Muscle layer of colon (tissue), 2 donors: ENCODE results near the gene LMX1B.
"Not testable (repeated sequence)": the region's sequence is repeated elsewhere in the genome, so short reads cannot be mapped to it uniquely, and the experiment has no call there.

Experiments used
- H3K27ac ChIP-seq: one replicate; pipeline ENCODE4 v1.7.0; 2013; ENCODE audit warnings: low read depth, mild to moderate bottlenecking, low read length, moderate library complexity
- H3K27me3 ChIP-seq, 2 donors: one replicate each; pipeline ENCODE4 v1.7.0; 2013; ENCODE audit warnings: low read length in 2 of 2, mild to moderate bottlenecking in 2 of 2; ENCODE audit not compliant: insufficient read depth in 2 of 2, control insufficient read depth in 1 of 2
- H3K36me3 ChIP-seq: one replicate; pipeline ENCODE4 v1.7.0; 2013; ENCODE audit warnings: mild to moderate bottlenecking, low read length; ENCODE audit not compliant: insufficient read depth
- H3K4me1 ChIP-seq: one replicate; pipeline ENCODE4 v1.7.0; 2013; ENCODE audit warnings: mild to moderate bottlenecking, low read length; ENCODE audit not compliant: insufficient read depth
- H3K4me3 ChIP-seq, 2 donors: one replicate each; pipeline ENCODE4 v1.7.0; 2013; ENCODE audit warnings: low read length in 2 of 2, low read depth in 1 of 2, mild to moderate bottlenecking in 1 of 2, moderate library complexity in 1 of 2
- H3K9ac ChIP-seq: one replicate; pipeline ENCODE4 v1.7.0; 2013; ENCODE audit warnings: low read length
- H3K9me3 ChIP-seq: one replicate; pipeline ENCODE4 v1.7.0; 2013; ENCODE audit warnings: mild to moderate bottlenecking, low read length
- donor health status: abdominal sarcoma.
- donor health status: Adenocarcinoma of cecum.

LMX1B gene

DNA sequence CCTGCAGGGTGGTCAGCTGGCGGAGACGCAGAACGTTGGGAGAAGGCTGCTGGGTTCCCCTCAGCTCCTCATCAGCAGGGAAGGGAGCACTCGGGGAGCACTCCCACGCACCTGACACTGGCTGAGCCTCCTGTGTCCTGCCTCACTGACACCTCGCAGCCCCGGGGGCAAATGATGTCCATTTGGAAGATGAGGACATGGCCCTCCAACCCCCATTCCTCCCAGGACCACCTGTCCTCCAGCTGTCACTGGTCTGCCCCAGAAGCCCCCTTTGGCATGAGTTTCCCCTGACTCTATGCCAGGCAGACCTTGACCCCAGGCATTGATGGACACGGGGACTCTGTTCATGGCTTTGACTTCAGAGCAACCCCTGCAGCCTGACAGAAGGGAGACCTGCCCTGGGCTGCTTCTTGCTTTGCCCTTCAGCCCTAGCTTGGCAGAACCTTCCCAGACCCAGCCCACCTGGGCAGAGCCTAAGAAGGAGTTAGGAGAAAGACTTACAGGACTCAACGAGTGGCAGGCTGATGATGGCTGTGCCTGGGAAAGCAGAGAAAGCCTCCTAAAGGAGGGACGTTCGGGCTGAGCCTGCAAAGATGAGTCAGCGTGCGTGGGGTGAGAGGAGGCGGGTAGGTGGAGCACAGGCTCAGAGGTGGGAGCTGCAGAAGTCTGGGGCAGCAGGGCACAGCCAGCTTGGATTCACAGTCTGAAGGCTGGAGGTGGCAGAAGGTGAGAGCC lies 90.6 kb downstream of the LMX1B start:
- H3K36me3 ChIP-seq, result no peaks in the 10 kb centered on the region

DNA sequence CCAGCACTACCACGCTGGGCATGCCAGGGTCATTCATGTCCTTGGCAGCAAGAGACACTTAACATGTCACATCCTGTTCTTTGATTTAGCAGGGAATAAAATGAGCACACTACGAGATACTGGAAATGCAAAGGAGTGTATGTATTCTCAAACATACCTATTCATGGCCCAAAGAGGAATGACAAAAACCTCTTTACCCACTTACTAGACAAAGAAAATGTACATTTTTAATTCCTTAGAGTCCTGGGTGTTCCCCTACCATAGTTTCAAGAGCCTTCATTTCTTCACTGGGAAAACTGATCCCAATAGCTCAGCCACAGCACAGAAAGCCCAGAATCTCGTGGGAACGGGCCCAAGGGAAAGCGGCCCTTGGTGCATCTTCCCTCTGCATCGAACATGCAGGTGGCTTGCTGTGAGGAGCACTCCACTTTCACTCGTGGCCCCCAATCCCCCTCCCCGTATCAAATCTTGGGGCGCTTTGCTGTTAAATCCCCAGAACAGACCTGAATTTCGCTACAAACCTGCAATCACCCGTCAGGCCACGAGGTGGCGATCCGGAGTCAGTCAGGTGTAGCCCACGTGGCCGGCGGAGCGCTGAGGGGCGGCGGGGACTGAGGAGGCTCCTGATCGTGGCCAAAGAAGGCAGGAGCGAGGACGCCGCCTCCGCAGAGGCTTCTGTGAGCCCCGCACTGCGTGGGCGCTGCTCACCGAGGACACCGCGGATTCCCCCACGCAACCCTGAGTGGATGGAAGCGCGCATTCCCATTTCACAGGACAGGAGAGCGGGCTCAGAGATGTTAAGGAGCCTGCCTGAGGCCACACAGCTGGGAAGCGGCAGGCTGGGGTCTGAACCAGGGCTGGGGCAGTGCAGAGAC lies 91.4 kb downstream of the LMX1B start:
- Histone ChIP-seq H3K4me3 (peak overlapping the region; percentile 34 to 68), H3K9ac (no peak overlapping the region), H3K27me3 (peaks cover 18 to 32% of the 10 kb centered on the region in 2 donors), H3K27ac (no peak overlapping the region), H3K4me1 (no peaks in the 10 kb centered on the region), H3K9me3 (no peaks in the 10 kb centered on the region), H3K36me3 (no peaks in the 10 kb centered on the region)

More for the DNA sequence above, 90.6 kb downstream of the LMX1B start:
- no peaks in the 10 kb centered on the region for H3K9me3 ChIP-seq
- H3K9ac ChIP-seq, result no peak overlapping the region
- H3K27me3 ChIP-seq, result peaks cover 18 to 36% of the 10 kb centered on the region in 2 donors
- H3K4me1 ChIP-seq, result no peaks in the 10 kb centered on the region
- H3K4me3 ChIP-seq, result no peak overlapping the region
- no peak overlapping the region for H3K27ac ChIP-seq

DNA sequence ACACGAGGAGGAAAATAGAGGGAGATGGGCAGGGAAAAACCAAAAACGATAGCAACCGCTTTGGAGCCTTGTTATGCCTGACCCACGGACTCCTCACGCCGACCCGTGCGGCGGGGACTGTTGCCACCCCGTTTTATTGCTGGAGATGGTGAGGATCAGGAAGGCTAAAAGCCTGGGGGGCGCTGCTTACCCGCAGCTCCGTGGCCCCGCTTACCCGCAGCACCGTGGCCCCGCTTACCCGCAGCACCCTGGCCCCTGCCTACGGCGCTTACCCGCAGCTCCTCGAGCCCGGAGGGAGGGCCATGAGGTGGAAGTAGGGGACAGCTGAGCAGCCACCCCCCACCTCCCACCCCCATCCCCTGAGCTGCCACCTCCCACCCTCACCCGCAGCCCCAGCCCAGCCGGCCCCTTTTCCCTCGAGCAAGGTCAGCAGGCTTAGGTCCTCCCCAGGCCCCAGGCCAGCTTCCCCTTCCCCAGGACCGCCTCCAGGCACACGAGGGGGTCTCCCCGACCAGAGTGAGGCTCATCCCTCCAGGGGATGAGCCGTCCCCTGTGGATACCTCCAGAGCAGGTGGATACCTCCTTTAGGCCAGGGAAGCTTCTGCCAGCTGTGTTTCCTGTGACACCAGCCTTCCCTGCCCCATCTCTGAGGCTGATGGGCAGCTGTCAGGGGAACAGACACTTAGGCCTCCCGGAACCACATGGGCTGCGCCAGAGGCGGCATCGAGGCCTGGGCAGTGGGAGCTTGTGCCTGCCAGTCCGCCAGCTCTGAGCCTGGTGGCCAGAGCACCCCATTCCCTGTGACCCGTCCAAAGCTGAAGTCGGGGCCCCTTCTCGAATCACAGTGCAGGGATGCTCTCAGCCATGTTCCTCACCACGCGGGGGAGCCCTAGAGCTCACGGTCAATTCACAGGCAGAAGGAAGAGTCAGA lies 92.3 kb downstream of the LMX1B start:
- H3K4me1 ChIP-seq, result no peaks in the 10 kb centered on the region
- H3K9me3 ChIP-seq, result no peaks in the 10 kb centered on the region
- H3K9ac ChIP-seq, result no peak overlapping the region
- peak overlapping the region; percentile 34 to 68 for H3K4me3 ChIP-seq
- H3K27ac ChIP-seq, result no peak overlapping the region
- peaks cover 18 to 32% of the 10 kb centered on the region in 2 donors for H3K27me3 ChIP-seq
- H3K36me3 ChIP-seq, result no peaks in the 10 kb centered on the region

DNA sequence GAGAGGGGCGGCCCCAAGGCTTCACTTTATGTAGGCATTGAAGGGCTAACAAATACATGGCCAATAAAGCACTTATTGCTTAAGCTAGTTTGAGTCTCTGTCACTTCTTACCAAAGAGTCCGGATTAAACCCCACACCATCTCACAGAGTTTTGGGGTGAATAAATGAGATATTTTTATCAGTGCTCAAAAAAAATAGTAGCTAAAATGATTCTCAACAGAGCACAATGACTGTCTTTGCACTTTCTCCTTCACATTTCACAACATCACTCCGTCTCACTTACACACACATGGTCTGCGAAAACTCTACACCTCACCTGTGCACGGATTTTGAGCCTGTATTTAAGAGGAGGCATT lies 92.9 kb downstream of the LMX1B start:
- H3K36me3 ChIP-seq, result no peaks in the 10 kb centered on the region
- H3K27me3 ChIP-seq, result peaks cover 18 to 32% of the 10 kb centered on the region in 2 donors
- H3K27ac ChIP-seq, result no peak overlapping the region
- no peak overlapping the region for H3K4me3 ChIP-seq
- no peak overlapping the region for H3K9ac ChIP-seq
- H3K9me3 ChIP-seq, result no peaks in the 10 kb centered on the region
- H3K4me1 ChIP-seq, result no peaks in the 10 kb centered on the region

DNA sequence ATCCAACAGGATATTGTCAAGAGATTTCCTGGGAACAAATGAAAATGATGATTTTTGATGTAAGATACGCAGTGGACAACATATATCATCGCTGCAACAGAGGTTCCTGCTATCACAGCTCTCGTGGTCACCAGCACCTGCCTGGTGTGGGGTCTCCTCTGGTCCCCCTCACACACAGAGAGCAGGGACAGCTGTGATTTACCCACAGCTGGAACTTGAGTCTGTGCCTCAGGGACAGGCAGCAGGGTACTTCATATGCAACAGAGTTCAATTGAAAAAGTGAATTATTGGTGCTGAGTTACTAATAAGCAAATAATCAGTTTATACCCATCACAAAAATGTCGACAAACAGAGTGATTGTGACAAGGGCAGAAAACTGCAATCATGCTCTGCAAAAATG lies 93.4 kb downstream of the LMX1B start:
- Histone ChIP-seq H3K4me1 (no peaks in the 10 kb centered on the region), H3K27ac (no peak overlapping the region), H3K36me3 (no peaks in the 10 kb centered on the region), H3K9me3 (no peaks in the 10 kb centered on the region), H3K27me3 (peaks cover 18 to 32% of the 10 kb centered on the region in 2 donors), H3K4me3 (no peak overlapping the region), H3K9ac (no peak overlapping the region)

DNA sequence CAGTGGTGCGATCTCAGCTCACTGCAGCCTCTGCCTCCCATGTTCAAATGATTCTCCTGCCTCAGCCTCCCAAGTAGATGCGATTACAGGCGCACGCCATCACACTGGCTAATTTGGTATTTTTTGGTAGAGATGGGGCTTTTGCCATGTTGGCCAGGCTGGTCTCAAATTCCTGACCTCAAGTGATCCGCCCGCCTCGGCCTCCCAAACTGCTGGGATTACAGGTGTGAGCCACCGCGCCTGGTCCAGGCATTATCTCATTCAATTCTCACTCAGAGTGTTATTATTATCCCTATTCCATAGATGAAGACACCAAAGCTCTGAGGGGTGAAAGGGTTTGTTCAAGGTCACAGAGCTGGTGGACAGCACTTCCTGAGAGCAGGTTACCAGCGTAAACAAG lies 94.0 kb downstream of the LMX1B start:
- not testable (repeated sequence) for H3K36me3 ChIP-seq, H3K9me3 ChIP-seq, H3K4me1 ChIP-seq, H3K9ac ChIP-seq, H3K27ac ChIP-seq, H3K4me3 ChIP-seq
- H3K27me3 ChIP-seq, result peaks cover 14 to 25% of the 10 kb centered on the region in 2 donors

DNA sequence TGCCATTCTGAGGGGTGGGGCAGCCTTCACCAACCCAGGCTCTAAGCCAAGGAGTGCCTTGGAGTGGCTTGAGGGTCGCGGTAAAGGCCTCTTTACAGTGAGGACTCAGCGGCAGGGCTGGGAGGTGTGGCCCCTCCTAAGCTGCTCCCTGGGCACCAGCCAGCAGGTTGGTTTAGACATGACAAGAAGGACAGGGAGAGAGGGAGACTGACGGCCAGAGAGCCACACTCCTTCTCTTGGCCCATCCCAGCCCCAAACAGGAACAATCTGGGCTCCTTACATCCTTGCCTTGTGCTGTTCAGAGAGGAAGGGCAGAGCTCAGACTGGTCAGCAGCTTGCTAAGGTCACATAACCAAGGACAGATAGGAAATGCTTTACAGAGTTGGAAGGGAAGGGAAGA lies 94.5 kb downstream of the LMX1B start:
- Histone ChIP-seq H3K4me1 (no peaks in the 10 kb centered on the region), H3K27me3 (peaks cover 9 to 21% of the 10 kb centered on the region in 2 donors), H3K4me3 (no peak overlapping the region), H3K27ac (no peak overlapping the region), H3K9ac (no peak overlapping the region), H3K36me3 (no peaks in the 10 kb centered on the region), H3K9me3 (no peaks in the 10 kb centered on the region)

DNA sequence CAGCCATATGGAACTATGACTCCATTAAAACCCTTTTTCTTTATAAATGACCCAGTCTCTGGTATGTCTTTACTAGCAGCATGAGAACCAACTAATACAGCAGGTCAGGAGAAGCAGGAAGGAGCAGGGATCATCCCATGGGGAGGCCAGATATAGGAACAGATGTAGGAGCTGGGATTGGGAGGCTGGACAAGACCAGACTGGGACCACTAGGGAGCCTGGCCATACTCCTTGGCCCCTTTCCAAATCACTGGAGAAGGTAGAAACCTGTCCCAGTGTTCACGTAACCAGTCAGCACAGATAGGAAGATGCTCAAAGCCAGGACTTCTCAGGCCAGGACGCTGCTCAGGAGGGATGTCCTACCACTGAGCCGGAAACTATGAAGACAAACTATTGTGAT lies 95.5 kb downstream of the LMX1B start:
- no peaks in the 10 kb centered on the region for H3K4me1 ChIP-seq
- no peaks in the 10 kb centered on the region for H3K36me3 ChIP-seq
- no peak overlapping the region for H3K27ac ChIP-seq
- peaks cover 0 to 10% of the 10 kb centered on the region in 2 donors for H3K27me3 ChIP-seq
- H3K9ac ChIP-seq, result no peak overlapping the region
- no peaks in the 10 kb centered on the region for H3K9me3 ChIP-seq
- no peak overlapping the region for H3K4me3 ChIP-seq

DNA sequence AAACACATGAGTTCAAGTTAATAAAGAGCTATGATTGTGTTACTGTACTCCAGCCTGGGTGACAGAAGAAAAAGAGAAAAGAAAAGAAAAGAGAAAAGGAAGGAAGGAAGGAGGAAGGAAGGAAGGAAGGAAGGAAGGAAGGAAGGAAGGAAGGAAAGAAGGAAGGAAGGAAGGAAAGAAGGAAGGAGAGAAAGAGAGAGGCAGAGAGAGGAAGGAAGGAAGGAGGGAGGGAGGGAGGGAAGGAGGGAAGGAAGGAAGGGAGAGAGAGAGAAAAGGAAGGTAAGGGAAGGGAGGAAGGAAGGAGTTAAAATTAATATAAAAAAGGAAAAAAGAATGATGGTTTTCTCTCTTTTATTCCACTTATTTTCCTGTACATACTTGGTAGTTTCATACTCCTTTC lies 101.7 kb downstream of the LMX1B start:
- H3K27ac ChIP-seq, result no peak overlapping the region
- no peaks in the 10 kb centered on the region for H3K9me3 ChIP-seq
- no peak overlapping the region for H3K4me3 ChIP-seq
- no peaks in the 10 kb centered on the region for H3K27me3 ChIP-seq
- H3K9ac ChIP-seq, result no peak overlapping the region
- no peaks in the 10 kb centered on the region for H3K36me3 ChIP-seq
- no peaks in the 10 kb centered on the region for H3K4me1 ChIP-seq

DNA sequence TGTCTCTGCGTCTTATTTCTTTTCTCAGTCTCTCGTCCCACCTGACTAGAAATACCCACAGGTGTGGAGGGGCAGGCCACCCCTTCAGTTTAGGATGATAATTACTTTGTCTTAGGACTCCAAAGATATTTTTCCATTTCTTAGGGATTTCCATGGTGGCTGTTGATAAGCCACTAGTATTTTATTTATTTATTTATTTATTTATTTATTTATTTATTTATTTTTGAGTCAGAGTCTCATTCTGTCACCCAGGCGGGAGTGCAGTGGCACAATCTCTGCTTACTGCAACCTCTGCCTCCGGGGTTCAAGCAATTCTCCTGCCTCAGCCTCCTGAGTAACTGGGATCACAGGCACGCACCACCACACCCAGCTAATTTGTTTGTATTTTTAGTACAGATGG lies 103.7 kb downstream of the LMX1B start:
- H3K27me3 ChIP-seq, result not testable (repeated sequence)

DNA sequence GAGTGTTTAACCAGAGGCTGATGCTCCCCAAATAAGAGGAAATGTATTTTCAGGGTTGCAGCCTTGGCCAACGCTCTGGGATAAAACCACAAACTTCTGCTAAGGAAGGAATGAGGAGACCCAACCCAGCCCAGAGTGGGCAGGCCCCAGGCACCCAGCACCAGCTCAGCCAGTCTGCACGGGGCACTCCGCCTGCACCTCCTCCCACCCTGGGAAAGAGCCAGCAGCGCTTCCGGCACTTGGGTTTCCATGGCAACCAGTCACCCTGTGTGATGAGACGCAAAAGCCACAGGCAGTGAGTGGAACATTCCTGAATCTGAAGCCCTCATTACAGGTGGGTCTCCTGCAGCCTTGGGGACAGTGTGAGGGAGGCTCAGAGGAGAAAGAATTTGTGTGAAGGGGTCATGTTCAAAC lies 105.9 kb downstream of the LMX1B start:
- H3K27ac ChIP-seq, result no peak overlapping the region
- H3K9ac ChIP-seq, result no peak overlapping the region
- H3K4me3 ChIP-seq, result no peak overlapping the region
- no peaks in the 10 kb centered on the region for H3K36me3 ChIP-seq
- H3K9me3 ChIP-seq, result no peaks in the 10 kb centered on the region
- peaks cover 0 to 18% of the 10 kb centered on the region in 2 donors for H3K27me3 ChIP-seq
- peaks cover 4% of the 10 kb centered on the region for H3K4me1 ChIP-seq

More for the DNA sequence above, 103.7 kb downstream of the LMX1B start:
- H3K4me3 ChIP-seq, H3K4me1 ChIP-seq, H3K27ac ChIP-seq, H3K36me3 ChIP-seq, H3K9me3 ChIP-seq, H3K9ac ChIP-seq: not testable (repeated sequence)
